ENCODE measurements around the gene C2CD3.
"Not testable (repeated sequence)": the region's sequence is repeated elsewhere in the genome, so short reads cannot be mapped to it uniquely, and the experiment has no call there.

The C2CD3 gene

DNA sequence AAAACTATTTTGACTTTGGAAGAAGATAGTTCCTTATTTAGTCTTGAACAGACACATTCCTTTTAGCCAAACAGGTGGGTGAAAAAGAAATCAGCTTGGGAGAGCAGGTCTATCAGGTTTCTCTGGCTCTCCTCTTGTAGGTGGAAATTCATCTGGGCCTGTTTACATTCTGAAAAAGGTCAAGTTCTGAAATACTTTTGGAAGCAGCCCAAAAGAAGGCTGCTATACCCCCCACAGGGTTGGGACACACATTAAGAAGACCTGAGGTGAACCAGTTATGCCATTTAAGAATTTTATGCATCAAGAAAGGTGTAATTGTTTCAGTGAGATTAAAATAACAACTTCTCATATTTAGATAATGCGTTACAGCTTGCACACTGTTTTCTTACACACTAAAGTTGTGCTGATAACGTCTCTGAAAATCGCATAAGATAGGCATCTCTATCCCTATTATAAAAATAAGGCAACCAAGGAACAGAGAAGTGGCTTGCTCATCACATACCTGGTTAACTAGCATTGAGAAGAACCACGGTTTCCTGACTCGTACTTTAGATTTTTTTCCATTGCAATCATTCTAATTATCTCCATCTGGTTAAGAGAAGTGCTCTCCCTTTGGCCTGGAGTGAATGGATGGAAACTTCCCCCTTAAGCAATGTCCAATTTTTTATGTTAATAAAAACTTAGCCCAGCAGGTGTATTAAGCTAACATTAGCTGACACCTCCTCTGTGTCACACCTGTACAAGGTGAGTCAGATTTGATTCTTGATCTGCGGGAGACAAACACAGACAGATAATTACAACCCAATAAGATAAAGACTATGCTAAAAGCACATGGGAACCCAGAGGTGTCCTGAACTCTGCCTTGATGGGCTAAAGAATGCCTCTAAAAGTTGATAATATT, 101.4 kb downstream of the C2CD3 start:
- DNase-seq (ENCODE audit: low spot score), result no peak

DNA sequence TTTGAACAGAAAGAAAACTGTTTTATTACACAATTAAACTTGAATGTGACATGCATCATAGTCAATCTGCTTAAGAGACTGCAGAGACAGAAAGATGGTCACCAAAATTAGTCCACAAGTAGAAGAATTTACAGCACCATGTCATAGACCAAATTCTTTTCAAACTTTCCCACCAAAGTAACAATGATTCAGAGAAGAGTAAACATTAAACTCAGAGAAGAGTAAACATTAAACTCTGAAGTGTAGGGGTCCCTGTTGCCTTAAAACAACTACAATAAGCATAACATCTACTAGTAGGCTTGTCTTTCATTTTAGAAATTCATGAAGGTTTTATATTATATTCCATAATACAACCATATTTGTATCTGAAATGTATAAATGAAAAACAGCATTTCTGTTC, 104.1 kb downstream of the C2CD3 start:
- not testable (repeated sequence) for DNase-seq (ENCODE audit: low spot score)

DNA sequence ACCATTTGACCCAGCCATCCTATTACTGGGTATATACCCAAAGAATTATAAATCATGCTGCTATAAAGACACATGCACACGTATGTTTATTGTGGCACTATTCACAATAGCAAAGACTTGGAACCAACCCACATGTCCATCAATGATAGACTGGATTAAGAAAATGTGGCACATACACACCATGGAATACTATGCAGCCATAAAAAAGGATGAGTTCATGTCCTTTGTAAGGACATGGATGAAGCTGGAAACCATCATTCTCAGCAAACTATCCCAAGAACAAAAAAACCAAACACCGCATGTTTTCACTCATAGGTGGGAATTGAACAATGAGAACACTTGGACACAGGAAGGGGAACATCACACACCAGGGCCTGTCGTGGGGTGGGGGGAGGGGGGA, 105.3 kb downstream of the C2CD3 start:
- DNase-seq (ENCODE audit: low spot score), result not testable (repeated sequence)

DNA sequence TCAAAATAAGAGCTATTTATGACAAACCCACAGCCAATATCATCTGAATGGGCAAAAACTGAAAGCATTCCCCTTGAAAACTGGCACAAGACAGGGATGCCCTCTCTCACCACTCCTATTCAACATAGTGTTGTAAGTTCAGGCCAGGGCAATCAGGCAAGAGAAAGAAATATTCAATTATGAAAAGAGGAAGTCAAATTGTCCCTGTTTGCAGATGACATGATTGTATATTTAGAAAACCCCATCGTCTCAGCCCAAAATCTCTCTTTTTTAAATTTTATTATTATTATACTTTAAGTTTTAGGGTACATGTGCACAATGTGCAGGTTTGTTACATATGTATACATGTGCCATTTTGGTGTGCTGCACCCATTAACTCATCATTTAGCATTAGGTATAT, 107.2 kb downstream of the C2CD3 start:
- not testable (repeated sequence) for DNase-seq (ENCODE audit: low spot score)

DNA sequence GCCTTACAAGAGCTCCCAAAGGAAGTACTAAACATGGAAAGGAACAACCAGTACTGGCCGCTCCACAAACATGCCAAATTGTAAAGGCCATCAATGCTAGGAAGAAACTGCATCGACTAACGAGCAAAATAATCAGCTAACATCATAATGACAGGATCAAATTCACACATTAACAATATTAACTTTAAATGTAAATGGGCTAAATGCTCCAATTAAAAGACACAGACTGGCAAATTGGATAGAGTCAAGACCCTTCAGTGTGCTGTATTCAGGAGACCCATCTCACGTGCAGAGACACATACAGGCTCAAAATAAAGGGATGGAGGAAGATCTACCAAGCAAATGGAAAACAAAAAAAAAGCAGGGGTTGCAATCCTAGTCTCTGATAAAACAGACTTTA, 109.2 kb downstream of the C2CD3 start:
- DNase-seq (ENCODE audit: low spot score), result not testable (repeated sequence)

DNA sequence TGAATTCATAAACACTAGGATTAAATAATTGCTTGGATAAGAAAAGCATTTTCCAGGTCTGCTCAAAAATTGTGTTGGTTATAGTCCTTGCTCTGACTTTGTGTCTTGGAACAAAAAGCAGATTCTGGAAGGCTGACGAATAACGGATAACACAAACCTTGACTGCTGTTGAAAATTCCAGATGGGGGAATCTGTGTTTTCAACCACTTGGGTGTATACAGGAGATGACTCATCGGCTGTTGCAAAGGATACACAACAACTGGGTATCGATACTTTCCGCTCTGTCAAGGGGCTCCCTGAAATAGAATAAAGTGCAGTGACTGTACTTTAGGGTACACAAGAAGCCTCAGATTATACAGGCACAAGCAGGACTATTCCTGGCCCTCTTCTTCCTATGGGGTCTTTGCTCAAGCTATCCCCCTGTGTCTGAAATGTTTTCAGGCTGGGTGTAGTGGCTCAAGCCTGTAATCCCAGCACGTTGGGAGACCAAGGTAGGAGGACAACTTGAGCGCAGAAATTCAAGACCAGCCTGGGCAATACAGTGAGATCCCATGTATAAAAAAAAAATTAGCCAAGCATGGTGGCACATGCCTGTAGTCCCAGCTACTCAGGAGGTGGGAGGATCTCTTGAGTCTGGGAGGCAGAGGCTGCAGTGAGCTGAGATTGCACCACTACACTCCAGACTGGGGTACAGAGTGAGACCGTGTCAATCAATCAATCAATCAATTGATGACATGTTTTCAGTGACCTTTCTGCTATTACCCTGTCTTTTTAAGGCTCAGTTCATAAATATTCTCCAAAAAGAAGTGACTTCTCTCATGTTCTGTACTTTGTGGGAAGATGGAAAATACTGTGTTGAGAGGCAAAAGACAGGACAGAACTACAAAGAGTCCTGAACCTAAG, 113.3 kb downstream of the C2CD3 start:
- DNase-seq (ENCODE audit: low spot score), result peak; percentile 18

DNA sequence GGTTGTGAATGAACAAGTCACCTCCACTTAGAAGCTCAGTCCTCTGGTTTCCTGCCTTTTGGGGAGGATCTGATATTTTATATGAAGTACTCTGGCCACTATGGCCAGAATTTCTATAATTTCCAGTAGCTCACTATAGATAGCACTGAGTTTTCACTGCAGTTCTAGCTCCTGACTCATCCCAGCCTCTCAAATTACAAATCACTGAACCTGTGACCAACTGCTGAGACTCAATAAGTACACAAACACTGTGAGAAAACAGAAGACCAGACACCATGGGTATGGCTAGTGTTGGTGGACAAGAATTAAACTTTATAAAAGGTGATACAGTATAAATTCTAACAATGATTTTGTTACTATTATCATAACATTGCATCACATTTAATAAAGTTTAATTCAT, 114.9 kb downstream of the C2CD3 start:
- peak; percentile 45 for DNase-seq (ENCODE audit: low spot score)

DNA sequence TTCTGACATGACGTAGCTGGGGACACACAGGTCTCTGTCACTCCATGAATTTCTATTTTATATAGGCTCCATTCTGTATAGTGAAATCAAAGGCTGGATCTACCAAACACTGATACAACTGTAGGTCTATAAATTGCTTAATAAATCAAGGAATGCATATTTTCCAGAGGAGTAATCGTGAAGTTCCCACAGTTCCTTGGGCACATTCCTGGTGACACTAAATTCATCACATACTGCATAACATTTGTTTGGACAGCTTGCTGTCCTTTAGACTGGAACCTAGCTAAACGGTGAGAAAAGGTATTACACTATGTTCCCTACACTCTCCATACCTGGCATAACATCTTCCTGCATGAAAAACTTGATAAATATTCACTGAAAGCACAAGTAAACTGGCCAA, 120.3 kb downstream of the C2CD3 start:
- peak; percentile 23 for DNase-seq (ENCODE audit: low spot score)

DNA sequence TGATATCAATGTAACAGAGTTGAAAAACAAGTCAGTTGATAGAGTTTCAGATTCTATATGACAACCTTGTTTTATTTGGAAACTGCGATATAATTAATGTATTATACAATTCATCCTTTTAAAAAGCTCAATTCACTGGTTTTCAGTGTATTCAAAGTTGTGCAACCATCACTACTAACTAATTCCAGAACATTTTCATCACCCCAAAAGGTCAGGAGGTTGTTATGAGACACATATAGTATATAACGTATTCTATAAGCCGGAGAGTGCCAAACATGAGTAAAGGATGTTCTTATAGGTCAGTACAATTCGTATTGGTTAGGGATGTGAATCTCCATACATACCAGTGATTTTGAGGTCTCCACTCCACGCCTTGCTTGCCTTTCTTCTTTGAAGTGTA, 121.8 kb downstream of the C2CD3 start:
- DNase-seq (ENCODE audit: low spot score), result no peak

DNA sequence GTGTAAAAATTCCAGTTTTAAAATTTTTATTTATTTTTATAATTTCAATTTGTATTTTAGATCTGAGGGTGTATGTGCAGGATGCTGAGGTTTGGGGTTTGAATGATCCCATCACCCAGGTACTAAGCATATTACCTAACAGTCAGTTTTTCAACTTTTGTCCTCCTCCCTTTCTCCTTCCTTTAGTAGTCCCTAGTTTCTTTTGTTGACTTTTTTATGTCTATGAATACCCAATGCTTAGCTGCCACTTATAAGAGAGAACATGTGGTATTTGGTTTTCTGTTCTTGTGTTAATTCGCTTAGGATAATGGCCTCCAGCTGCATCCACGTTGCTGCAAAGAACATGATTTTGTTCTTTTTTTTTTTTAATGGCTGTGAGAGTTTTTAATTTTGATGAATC, 126.3 kb downstream of the C2CD3 start:
- DNase-seq (ENCODE audit: low spot score), result no peak

DNA sequence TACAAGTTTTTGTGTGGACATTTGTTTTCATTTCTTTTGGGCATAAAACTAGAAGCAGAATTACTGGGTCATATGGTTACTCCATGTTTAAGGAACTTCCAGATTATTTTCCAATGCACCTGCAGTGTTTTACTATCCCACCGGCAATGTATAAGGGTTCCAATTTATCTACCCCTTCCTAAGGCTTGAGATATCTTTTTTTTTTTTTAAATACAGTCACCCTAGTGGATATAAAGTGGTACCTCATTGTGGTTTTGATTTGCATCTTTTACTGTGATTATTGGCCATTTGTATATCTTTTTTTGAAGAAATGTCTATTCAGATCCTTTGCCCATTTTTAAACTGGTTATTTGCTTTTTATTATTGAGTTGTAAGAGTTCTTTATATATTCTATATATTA, 127.4 kb downstream of the C2CD3 start:
- DNase-seq (ENCODE audit: low spot score), result no peak

DNA sequence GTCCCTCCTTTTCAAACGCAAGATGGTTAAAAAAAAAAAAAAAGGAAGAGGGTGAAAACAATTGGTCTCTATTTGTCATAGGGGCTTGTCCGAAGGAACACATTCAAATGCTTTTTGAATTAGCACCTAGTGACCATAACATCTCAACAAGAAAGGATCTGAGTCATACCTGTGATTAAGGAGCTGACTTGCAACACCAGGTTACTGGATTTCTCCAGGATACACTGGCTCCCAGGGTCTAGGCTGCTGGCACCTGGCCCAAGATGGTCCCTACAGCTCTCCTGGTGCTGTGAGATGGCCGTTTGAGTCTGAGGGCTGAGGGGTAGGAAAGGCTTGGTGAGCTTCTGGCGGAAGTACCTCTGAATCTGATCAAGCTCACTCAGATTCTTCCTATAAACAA, 133.5 kb downstream of the C2CD3 start:
- no peak for DNase-seq (ENCODE audit: low spot score)

DNA sequence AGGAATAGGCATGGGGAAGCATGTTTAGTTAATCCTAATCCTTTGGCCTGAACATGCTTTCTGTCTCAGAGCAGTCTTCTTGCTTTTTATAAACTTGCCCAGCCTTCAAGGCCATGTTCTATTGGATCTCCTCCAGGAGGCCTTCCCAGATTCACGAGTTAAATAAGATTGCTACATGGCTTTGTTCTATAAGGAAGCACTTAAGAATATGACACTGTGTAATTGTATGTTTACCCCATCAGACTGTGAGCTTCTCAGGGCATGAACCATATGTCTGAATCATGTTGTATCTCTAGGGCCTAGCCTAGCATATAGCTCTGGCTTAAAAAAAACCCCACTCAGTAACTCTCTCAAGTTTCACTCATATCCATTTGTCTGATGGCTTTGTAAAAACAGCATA, 135.5 kb downstream of the C2CD3 start:
- DNase-seq (ENCODE audit: low spot score), result no peak

DNA sequence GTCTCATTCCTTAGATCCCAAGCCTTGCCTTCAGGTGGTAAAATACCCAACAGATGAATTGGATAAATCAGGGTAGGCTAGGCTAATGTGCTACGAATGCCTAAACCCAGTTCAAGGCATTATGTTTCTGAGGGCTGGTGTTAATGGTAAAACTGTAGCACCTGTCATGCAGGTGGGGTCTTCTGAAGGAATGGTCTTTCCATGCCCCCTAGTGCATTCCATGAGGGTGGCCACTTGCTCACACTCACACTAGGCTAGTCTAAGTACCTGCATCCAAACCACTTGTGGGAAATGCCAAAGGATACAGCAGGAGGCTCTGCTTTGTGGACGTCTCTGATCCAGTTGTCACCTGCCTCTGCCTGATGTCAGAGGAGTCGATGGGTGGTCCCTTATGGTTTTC, 137.8 kb downstream of the C2CD3 start:
- DNase-seq (ENCODE audit: low spot score), result no peak

DNA sequence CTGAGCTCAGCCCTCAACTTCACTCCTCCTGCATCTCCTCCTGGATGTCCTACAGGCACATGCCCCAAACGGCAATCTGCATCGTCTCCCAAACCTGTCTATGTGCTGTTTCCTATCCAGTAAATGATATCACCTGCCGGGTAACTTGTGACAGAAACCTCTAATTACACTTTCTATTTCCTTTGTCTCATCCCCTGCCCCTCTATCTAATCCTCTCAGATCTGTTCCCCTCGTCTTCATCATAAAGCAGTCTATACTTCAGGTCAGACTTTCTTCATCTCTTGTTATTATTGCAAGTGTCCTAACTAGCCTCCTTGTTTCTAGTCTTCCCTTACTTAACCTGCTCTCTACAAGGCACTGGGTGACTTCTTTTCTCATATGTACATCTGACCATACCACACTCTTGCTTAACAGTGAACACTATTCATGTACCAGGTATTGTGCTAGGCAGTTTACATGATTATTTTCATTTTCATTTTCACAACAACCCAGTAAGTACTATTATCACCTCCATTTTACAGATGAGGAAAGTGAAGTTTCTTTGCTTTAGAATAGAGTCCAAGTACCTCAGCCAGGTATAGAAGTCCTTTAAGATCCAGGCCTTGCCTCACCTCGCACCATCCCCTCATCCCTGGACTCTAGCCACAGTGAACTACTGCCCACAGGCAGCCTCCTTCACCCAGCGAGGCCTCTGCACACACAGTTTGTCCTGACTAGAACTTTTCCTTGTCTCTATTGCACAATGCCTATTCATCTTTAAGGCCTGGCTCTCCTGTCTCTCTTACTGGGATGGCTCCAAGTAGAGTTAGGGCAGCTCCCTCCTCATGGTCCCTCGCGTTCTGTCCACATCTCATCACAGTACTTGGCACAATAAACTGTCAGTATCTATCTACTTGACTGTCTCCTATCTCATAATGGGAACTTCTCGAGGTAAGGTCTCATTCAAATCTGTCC, 139.8 kb downstream of the C2CD3 start:
- DNase-seq (ENCODE audit: low spot score), result no peak

DNA sequence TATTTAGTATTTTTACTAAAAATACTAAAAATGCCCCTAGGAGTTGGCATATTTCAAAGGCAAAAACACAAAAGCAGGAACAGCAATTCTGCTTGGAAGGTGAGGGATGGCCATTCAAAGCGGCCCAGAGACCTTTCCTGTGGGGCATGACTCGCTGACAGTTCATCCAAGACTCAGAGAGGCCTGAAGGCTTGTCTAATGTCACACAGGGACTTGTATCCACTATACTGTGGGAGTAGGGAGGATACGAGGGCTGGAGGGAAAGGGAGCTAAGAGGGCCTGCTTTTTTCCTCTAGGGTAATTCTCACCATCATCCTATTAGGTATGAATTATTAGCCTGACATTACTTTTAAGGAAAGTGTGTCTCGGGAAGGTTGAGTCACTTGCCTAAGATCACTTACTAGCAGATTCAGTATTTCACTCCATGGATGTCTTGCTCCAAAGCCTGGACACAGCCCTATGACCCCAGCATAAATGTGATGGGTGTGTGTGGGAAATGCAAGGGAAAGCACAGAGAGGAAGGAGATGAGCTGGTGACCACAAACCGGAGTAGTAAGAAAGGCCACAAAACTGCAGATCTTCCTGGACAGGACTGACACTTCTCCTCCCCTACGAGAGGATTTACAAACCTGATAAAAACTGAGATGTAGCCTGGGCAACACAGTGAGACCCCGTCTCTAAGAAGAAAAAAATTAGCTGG, 145.2 kb downstream of the C2CD3 start:
- peak; percentile 36 for DNase-seq (ENCODE audit: low spot score)

DNA sequence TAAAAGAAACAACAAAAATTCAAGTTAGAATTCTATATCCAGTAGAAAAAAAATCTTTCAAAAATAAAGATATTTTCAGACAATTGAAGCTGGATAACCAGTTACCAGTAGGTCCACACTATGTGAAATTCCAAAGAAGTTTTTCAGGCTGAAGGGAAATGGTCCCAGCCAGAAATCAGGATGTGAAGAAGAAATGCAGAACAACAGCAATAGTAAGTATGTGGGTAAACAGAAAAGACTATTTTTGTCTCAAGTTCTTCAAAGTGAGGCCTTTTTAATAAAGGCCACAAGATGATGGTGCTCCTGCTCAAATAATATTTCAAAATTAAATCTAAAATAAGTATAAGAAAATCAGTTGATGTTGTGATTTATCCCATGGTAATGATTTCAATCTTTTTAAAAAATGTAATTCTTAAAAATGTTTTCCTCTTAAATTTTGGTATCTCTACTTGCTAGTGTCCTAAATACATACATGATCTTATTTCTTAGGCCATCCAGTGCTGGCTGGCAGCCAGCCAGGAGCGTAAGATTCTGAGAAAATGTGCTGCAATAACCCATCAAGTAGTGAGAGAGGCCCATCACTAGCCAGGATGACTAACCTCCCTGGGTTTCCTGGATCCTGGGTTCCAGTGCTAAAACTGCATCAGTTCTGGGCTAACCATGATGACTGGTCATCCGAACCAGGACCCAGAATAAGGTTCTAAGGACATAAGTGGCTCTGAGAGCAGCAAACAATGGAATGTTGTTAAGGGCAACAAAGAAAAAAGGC, 146.4 kb downstream of the C2CD3 start:
- peak; percentile 55 for DNase-seq (ENCODE audit: low spot score)

DNA sequence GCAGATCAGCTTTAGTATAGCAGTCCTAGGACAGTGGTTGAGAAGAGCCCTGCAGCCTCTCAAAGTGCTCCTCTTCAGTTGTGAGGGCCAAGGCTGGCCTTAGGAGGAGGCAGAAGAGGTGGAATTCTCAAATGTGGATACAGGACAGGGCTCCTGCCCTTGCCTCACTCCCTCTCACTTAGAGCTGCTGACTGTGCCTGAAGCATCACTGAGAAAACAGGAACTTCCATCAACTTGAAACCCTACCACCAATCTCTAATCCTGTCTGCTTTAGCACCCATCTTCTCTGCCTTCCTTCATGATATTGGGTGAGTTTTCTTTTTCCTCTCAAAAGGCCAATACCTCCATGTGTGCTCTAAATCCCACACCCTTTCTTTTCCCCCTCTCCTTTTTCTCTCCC, 147.5 kb downstream of the C2CD3 start:
- DNase-seq (ENCODE audit: low spot score), result no peak

DNA sequence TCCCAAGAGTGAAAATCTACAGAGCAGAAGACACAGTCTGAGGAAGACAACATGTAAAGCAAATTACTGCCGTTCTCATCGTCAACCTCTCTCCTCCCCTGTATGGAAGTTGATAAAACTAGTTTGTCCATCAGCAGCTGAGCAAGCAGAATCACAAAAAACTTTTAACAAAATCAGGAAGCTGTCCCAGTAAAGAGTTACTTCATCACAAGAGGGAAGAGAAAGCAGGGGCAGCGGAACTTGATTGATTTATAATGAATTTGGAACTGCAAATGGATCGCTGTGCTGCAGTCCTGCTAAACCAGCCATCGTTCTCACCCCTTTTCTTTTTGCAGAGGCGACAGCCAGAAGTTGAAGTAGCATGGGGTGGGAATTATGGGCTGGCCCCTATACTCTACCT, 148.3 kb downstream of the C2CD3 start:
- no peak for DNase-seq (ENCODE audit: low spot score)

DNA sequence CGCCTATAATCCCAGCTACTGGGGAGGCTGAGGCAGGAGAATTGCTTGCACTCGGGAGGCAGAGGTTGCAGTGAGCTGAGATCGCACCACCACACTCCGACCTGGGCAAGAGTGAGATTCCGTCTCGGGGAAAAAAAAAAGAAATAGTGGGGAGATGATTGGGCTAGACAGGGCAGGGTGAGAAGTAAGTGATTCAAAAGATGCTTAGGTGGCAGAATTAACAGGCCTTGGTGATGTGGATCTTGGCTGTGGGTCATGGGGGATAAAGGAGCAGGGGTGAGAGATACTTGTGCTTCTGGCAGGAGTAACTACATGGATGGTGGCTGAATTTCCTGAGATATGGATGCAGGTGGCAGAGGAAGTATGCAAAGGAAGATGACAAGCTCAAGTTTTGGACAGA, 148.8 kb downstream of the C2CD3 start:
- DNase-seq (ENCODE audit: low spot score), result no peak

DNA sequence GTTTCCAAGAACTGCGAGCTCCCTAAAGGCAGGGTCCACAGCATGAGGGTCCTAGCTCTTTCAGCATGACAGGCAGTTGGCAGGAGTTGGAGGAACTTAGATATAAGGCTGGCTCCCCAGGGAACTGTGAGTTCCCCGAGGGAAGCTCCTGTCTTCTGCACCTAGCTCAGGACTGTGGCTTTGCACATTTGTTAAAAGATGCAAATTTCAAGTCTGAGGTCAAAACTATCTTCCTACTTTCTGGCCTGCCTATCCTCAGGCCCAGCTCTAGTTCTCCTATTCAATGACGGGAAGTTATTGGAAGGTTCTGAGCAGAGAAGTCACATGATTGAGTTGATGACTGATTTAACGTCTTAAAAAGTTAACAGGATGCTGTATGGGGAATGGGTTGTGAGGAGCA, 150.3 kb downstream of the C2CD3 start:
- DNase-seq (ENCODE audit: low spot score), result no peak
